Brain microvascular endothelial cell (primary cell): ENCODE measurements around the gene CUEDC2.

ENCODE experiments used
- DNase-seq: peaks from one replicate; pipeline ENCODE4 v3.0.0-alpha.2; 2020
- H3K27ac ChIP-seq: fragments of 250-450 bp; sonication (Bioruptor Pico); 2 replicates; pipeline ENCODE4 v1.5.1; 2020; ENCODE audit warnings: mild to moderate bottlenecking, moderate library complexity
- H3K27me3 ChIP-seq: fragments of 250-450 bp; sonication (Bioruptor Pico); replicated peaks from 2 replicates; pipeline ENCODE4 v1.5.1; 2020; ENCODE audit warnings: mild to moderate bottlenecking
- H3K36me3 ChIP-seq: fragments of 250-450 bp; sonication (Bioruptor Pico); replicated peaks from 2 replicates; pipeline ENCODE4 v1.5.1; 2020; ENCODE audit warnings: mild to moderate bottlenecking
- H3K4me3 ChIP-seq: 2 replicates; pipeline ENCODE4 v1.5.1; 2011; ENCODE audit warnings: low read depth, mild to moderate bottlenecking, control low read depth, low read length, moderate library complexity
- in situ Hi-C: cut with HindIII; loops from 2 replicates; pipeline ENCODE4 v1.10.0; 2017; ENCODE audit warnings: low sequenced_read_pairs, low pct_ligation_motif_present
- TF ChIP-seq, protein P1 (sequence below): IDR thresholded peaks from 2 replicates; pipeline ENCODE4 v1.5.1; 2011; ENCODE audit warnings: low read depth, mild to moderate bottlenecking, moderate library complexity, low read length, control low read depth, inconsistent platforms; ENCODE audit errors: missing control alignments

CUEDC2 gene, protein sequence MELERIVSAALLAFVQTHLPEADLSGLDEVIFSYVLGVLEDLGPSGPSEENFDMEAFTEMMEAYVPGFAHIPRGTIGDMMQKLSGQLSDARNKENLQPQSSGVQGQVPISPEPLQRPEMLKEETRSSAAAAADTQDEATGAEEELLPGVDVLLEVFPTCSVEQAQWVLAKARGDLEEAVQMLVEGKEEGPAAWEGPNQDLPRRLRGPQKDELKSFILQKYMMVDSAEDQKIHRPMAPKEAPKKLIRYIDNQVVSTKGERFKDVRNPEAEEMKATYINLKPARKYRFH

DNA sequence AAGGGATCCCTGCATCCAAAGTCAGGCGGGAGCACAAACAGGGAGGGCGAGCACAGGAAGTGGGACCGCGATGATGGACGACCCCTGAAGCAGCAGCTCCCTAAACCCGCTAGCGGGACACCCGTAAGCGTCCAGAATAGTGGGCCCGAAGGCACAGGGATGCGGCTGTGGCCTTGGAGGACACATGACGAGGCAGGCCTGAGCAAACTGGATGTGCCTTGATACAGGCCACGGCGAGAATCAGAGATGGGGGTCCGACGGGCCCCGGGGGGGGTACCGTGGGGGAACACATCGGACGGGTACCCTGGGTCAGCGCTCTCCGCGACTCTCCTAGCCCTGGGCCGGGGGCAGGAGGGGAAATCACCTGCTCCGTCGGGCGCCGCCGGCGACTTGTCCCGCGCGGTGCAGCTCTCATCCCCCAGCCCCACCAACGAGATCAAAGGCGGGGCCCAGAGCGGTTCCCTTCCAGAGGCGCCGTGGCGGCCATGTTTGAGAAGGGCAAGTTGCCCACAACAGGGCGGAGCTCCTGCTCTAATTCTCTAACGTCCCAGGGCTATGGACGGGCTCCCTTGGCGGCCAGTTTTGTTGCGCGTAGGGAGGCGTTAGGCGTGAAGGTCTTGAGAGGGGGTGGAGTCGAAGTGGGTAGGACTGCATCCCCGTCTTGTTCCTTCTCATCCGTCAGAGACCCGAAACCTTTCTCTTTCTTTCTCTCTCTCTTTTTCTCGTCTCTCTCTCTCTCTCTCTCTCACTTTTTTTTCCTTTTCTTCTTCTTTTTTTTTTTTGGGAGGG, at the start of gene CUEDC2:
CUEDC2 (minus strand) TSS at position 413 of the 789 bp plus-strand sequence. CDS start 7,386 bp downstream, outside the sequence.
- peak; percentile 94 for DNase-seq
- in situ Hi-C loops = no loop called here
- H3K27me3 ChIP-seq = no peaks in the 10 kb centered on the region
- TF ChIP-seq, protein P1, sequence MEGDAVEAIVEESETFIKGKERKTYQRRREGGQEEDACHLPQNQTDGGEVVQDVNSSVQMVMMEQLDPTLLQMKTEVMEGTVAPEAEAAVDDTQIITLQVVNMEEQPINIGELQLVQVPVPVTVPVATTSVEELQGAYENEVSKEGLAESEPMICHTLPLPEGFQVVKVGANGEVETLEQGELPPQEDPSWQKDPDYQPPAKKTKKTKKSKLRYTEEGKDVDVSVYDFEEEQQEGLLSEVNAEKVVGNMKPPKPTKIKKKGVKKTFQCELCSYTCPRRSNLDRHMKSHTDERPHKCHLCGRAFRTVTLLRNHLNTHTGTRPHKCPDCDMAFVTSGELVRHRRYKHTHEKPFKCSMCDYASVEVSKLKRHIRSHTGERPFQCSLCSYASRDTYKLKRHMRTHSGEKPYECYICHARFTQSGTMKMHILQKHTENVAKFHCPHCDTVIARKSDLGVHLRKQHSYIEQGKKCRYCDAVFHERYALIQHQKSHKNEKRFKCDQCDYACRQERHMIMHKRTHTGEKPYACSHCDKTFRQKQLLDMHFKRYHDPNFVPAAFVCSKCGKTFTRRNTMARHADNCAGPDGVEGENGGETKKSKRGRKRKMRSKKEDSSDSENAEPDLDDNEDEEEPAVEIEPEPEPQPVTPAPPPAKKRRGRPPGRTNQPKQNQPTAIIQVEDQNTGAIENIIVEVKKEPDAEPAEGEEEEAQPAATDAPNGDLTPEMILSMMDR = no peak
- H3K4me3 ChIP-seq = peak within 1 kb of the TSS; percentile 91
- no peaks in the 10 kb centered on the region for H3K36me3 ChIP-seq
- H3K27ac ChIP-seq = peak within 1 kb of the TSS; percentile 52

DNA sequence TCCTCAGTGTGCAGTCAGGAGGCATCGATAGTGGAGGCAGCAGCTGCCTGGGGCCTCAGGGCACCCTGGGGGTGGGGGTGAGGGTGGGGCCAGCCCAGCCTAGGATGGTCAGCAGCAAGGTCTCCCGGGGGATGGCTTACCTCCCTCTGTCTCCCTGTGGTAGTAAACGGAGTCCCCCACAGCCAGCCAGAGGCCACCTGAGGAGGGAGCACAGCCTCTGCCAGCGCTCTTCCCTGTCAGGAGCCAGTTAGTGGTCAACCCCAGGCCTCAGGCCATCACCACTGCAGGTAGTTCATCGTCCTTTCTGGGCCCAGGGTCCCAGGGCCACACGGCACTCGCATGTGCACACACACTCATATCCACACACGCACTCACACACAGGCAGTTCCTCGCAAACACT, 48.0 kb upstream of the CUEDC2 start:
- Histone ChIP-seq H3K27me3 (no peaks in the 10 kb centered on the region), H3K27ac (no peak overlapping the region), H3K4me3 (no peak overlapping the region), H3K36me3 (peaks cover 66% of the 10 kb centered on the region)
- in situ Hi-C loops = no loop called here
- TF ChIP-seq, protein P1 = no peak
- DNase-seq = no peak

DNA sequence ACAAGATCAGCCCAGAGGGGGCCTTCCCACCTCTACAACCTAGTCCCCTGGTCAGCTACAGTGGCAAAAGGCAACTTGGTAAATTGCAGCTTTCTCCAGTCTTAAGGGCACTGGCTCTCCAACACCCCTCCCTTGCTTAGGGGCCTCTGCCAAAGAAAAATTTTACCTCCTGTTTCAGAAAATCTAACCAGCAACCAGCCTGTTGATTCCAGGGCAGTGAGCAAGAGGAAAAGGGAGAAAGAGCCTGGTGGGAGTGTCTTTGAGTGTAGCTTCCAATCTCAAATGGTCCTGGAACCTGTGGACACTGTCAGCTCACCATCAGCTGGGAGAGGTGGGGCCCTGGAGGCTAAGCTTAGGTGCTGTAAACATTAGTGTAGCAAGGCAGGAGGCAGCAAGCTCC, 47.3 kb upstream of the CUEDC2 start:
- Histone ChIP-seq H3K36me3 (peaks cover 59% of the 10 kb centered on the region), H3K4me3 (no peak overlapping the region), H3K27me3 (no peaks in the 10 kb centered on the region), H3K27ac (no peak overlapping the region)
- in situ Hi-C loops = no loop called here
- TF ChIP-seq, protein P1 = no peak
- no peak for DNase-seq

DNA sequence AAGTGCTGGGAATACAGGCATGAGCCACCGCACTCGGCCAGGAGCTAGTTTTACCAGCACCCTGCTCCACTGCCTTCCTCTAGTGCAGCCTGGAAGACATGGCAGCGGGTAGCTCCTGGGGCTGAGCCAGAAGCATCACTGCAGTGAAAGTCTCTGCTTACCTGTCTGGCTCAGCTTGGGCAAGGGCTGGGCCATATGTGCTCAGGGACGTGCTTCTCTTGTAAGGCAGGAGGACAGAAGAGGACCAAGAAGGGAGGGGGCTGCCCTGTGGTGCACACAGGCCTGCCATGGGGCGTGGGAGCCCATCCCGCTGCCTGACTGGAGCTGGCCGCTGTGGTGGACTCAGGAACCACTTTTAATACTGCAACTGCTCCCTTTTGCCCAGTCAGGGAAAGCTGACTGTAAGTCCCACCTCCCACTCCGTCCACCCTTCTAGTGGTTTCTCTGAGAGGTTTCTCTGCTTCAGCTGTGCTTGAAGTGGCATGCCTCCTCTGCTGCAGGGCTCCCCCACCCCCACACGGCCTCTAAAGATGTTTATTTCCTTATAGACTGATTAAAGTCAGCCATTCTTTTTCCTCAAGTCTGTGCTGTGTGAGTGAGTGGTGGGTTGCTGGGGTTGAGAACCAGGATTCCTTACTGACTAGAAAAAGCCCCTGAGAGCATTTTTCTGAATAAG, 44.2 kb upstream of the CUEDC2 start:
- H3K36me3 ChIP-seq = peaks cover 28% of the 10 kb centered on the region
- TF ChIP-seq, protein P1 = no peak
- DNase-seq = no peak
- in situ Hi-C loops = no loop called here
- H3K4me3 ChIP-seq = no peak overlapping the region
- no peak overlapping the region for H3K27ac ChIP-seq
- no peaks in the 10 kb centered on the region for H3K27me3 ChIP-seq

DNA sequence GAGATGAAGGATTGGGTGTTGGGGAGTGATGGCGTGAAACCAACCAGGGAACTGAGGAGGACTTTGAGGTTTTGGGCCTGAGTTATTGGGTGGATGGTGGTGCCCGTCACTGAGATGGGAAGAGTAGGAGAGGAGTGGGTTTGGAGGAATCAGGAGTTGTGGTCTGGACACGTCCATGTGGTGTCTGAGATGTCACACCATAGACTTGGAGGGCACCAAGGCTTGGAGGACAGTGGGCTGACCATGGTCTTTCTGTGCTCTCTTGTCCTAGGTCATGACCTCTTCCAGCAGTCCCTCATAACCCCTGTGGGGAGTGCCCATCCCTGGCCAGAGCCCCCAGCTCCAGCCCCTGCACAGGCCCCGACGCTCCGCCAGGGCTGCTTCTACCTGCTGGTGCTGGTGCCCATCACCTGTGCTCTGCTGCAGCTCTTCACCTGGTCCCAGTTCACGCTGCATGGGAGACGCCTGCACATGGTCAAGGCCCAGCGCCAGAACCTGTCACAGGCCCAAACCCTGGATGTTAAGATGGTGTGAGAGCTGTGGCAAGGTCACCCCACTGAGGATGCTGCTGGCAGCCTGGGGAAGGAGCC, 43.2 kb upstream of the CUEDC2 start:
- TF ChIP-seq, protein P1 = no peak
- no peak overlapping the region for H3K27ac ChIP-seq
- in situ Hi-C loops = no loop called here
- H3K36me3 ChIP-seq = peaks cover 18% of the 10 kb centered on the region
- H3K27me3 ChIP-seq = no peaks in the 10 kb centered on the region
- no peak overlapping the region for H3K4me3 ChIP-seq
- no peak for DNase-seq
